ENCODE measurements around the gene TMEM169. TPM values are rescaled to one million over a fixed set of nuclear protein-coding genes. Genes with fewer than 3 reads are reported as not detected.

The TMEM169 gene
- total RNA-seq, 4 donors from 2014 or later, result 1.9 to 3.1 (median 2.4) TPM

- no peak overlapping the region for H3K4me3 ChIP-seq (replicated peaks in 1 of 3)
- H3K36me3 ChIP-seq, result peaks cover 44 to 57% of the 10 kb centered on the region in 2 donors
- H3K27me3 ChIP-seq, result no peaks in the 10 kb centered on the region
- no peaks in the 10 kb centered on the region for H3K9me3 ChIP-seq
- intact Hi-C loops (cut with DNase I), result no loop called here
- 97 to 98% methylated on average over 4 of the region's 4 CpGs for WGBS, 2 donors
- no peaks in the 10 kb centered on the region for H3K4me1 ChIP-seq
- TF ChIP-seq CTCF (IDR thresholded peaks at IDR 0.05), result no peak
- DNase-seq, result no peak
- no peak overlapping the region for H3K27ac ChIP-seq
These were observed 67.3 kb downstream of the TMEM169 start for GRCh38 chr2:216148983-216149382.

GRCh38 chr2:216149741-216150140 is 68.0 kb downstream of the TMEM169 start:
- Histone ChIP-seq H3K36me3 (peaks cover 37 to 56% of the 10 kb centered on the region in 2 donors), H3K9me3 (no peaks in the 10 kb centered on the region), H3K27me3 (no peaks in the 10 kb centered on the region), H3K4me3 (replicated peaks in 1 of 3) (no peak overlapping the region), H3K27ac (no peak overlapping the region), H3K4me1 (no peaks in the 10 kb centered on the region)
- TF ChIP-seq POLR2A (IDR thresholded peaks at IDR 0.05), result no peak
- no peak for TF ChIP-seq CTCF (IDR thresholded peaks at IDR 0.05)
- WGBS, 2 donors, result 82 to 87% methylated on average over 5 of the region's 5 CpGs
- intact Hi-C loops (cut with DNase I), result no loop called here
- DNase-seq, result no peak

GRCh38 chr2:216151313-216152025 is 69.8 kb downstream of the TMEM169 start:
- intact Hi-C loops (cut with DNase I), result no loop called here
- no peak for TF ChIP-seq POLR2A (IDR thresholded peaks at IDR 0.05)
- TF ChIP-seq CTCF (IDR thresholded peaks at IDR 0.05), result peak in 3 of 6 experiments; percentile 14 to 21 (median 21)
- H3K4me1 ChIP-seq, result no peaks in the 10 kb centered on the region
- no peaks in the 10 kb centered on the region for H3K9me3 ChIP-seq
- H3K4me3 ChIP-seq (replicated peaks in 1 of 3), result no peak overlapping the region
- H3K27ac ChIP-seq, result no peak overlapping the region
- no peaks in the 10 kb centered on the region for H3K27me3 ChIP-seq
- 93 to 96% methylated on average over 7 of the region's 7 CpGs for WGBS, 2 donors
- peaks cover 36 to 48% of the 10 kb centered on the region in 2 donors for H3K36me3 ChIP-seq
- DNase-seq, result no peak

Other genes starting within 250 kb of the TMEM169 start
- 1 to 10 TPM; 4.4 to 5.4 (median 5.2) TPM for gene MREG, start 68.4 kb upstream of the TMEM169 start, total RNA-seq
- 10 to 100 TPM; 14.6 to 25.6 (median 22.8) TPM for gene PECR, start 110 bp upstream of the TMEM169 start, total RNA-seq
- gene XRCC5, start 27.4 kb downstream of the TMEM169 start, total RNA-seq, result 100 to 1,000 TPM; 185 to 240 (median 216) TPM

Data from thyroid gland (tissue), 4 donors.